ENCODE measurements around the gene CALR3.

CALR3 gene

DNA sequence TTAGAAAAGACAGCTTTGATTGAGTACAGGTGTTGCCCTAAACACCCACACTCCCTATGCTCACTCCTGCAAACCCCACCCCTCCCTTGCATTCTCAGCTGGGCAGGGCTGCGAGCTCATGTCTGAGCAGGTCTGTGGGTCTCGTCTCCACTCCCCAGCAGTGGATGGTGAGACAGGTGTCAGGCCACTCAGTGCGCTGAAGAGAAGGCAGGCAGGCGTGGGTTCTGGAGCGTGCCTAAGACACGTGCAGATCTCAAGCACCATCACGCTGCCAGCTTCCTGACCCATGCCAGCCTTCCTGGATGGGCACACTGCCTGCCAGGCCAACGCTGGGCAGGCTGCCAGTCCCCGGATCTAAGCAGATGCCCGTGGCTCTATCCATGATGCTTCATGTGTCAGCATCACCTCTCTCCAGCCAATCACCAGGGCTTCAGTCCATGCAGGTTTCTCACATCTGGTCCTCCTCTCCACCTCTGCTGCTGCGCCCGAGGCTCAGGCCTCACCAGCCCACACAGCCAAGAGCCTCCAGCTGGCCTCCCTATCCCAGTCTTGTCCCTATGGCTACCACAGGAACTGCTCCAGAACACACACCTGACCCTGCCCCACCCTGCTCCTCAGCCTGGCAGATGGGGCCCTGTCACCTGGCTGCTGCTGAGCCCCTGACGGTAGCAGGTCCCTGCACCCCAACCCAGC lies 66.8 kb downstream of the CALR3 start:
- TF ChIP-seq, protein P1, sequence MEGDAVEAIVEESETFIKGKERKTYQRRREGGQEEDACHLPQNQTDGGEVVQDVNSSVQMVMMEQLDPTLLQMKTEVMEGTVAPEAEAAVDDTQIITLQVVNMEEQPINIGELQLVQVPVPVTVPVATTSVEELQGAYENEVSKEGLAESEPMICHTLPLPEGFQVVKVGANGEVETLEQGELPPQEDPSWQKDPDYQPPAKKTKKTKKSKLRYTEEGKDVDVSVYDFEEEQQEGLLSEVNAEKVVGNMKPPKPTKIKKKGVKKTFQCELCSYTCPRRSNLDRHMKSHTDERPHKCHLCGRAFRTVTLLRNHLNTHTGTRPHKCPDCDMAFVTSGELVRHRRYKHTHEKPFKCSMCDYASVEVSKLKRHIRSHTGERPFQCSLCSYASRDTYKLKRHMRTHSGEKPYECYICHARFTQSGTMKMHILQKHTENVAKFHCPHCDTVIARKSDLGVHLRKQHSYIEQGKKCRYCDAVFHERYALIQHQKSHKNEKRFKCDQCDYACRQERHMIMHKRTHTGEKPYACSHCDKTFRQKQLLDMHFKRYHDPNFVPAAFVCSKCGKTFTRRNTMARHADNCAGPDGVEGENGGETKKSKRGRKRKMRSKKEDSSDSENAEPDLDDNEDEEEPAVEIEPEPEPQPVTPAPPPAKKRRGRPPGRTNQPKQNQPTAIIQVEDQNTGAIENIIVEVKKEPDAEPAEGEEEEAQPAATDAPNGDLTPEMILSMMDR (IDR thresholded peaks at IDR 0.05), result no peak

Data from LNCAP (cell line).